Transverse colon (tissue), 4 donors: ENCODE measurements around the gene ZNF530.

Experiments used
- POLR2A ChIP-seq: fragments of 450-650 bp; IDR thresholded peaks from one replicate; pipeline ENCODE4 v1.6.1; 2016; ENCODE audit warnings: antibody characterized with exemption, mild to moderate bottlenecking, moderate library complexity
- POLR2AphosphoS5 ChIP-seq, 3 donors: sonication (generic); formaldehyde crosslinking; IDR thresholded peaks; one replicate each; pipeline ENCODE4 v1.6.1; 2016; ENCODE audit warnings: antibody characterized with exemption in 3 of 3
- TF ChIP-seq, protein P1 (sequence below), 5 experiments: fragments of 200-600 bp in 3 of 5; fragments of 450-650 bp in 2 of 5; sonication (generic) in 3 of 5; IDR thresholded peaks; 1 replicate in 2 of 5; 2 replicates in 3 of 5; pipeline ENCODE4 v1.5.1; 2016 to 2017; ENCODE audit warnings: antibody characterized with exemption in 5 of 5, inconsistent platforms in 3 of 5, mild to moderate bottlenecking in 2 of 5, moderate library complexity in 1 of 5

DNA sequence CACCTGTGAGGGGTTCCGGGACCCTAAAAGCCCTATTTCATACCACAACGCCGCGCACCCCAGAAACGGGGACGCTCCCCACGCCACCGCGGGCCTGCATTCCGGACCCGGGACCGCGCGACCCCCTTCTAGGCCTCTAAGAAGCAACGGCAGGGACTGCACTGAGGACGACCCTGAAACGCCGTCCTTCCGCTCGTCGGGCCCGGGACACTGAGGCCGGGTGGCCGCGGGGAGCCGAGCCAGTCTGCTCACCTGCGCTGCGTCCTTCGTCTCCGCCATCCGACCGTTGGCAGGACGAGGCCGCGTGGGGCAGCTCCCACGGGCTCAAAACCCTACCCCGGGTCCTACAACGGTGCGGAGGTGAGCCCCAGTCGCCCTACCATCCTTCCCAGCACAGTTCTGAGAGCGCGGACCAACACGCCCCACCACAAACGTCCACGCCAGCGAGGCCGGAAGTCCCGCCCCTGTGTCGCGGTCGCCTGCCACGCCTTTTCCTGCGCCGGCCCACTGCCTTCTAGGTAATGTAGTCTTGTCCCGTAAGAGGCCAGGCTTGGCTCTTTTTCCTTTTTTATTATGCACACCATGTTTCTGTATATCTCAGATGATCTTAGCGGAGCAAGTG lies 40.2 kb upstream of the ZNF530 start, which contains the start of gene ZNF550:
- TF ChIP-seq, protein P1, sequence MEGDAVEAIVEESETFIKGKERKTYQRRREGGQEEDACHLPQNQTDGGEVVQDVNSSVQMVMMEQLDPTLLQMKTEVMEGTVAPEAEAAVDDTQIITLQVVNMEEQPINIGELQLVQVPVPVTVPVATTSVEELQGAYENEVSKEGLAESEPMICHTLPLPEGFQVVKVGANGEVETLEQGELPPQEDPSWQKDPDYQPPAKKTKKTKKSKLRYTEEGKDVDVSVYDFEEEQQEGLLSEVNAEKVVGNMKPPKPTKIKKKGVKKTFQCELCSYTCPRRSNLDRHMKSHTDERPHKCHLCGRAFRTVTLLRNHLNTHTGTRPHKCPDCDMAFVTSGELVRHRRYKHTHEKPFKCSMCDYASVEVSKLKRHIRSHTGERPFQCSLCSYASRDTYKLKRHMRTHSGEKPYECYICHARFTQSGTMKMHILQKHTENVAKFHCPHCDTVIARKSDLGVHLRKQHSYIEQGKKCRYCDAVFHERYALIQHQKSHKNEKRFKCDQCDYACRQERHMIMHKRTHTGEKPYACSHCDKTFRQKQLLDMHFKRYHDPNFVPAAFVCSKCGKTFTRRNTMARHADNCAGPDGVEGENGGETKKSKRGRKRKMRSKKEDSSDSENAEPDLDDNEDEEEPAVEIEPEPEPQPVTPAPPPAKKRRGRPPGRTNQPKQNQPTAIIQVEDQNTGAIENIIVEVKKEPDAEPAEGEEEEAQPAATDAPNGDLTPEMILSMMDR (IDR thresholded peaks at IDR 0.05): no peak
- peak; percentile 56 for TF ChIP-seq POLR2A
- peak; percentile 70 to 71 (median 71) for TF ChIP-seq POLR2AphosphoS5 (IDR thresholded peaks at IDR 0.05)
